ENCODE data around the gene RHPN2. TPM values are rescaled to one million over a fixed set of nuclear protein-coding genes. Genes with fewer than 3 reads are reported as not detected.

Gene RHPN2
- total and polyA plus RNA-seq, 2 donors from 2014 or later: 13.5 to 50.3 TPM

- TF ChIP-seq, protein P1, sequence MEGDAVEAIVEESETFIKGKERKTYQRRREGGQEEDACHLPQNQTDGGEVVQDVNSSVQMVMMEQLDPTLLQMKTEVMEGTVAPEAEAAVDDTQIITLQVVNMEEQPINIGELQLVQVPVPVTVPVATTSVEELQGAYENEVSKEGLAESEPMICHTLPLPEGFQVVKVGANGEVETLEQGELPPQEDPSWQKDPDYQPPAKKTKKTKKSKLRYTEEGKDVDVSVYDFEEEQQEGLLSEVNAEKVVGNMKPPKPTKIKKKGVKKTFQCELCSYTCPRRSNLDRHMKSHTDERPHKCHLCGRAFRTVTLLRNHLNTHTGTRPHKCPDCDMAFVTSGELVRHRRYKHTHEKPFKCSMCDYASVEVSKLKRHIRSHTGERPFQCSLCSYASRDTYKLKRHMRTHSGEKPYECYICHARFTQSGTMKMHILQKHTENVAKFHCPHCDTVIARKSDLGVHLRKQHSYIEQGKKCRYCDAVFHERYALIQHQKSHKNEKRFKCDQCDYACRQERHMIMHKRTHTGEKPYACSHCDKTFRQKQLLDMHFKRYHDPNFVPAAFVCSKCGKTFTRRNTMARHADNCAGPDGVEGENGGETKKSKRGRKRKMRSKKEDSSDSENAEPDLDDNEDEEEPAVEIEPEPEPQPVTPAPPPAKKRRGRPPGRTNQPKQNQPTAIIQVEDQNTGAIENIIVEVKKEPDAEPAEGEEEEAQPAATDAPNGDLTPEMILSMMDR (IDR thresholded peaks at IDR 0.05; ENCODE audit: borderline replicate concordance, extremely low read depth, insufficient read depth): no peak
- Histone ChIP-seq H3K36me3 (ENCODE audit: control insufficient read depth in 2 of 3, insufficient read depth in 3 of 3, low read length in 3 of 3) (no peaks in the 10 kb centered on the region), H3K27ac (ENCODE audit: low read depth in 2 of 2, low read length in 2 of 2) (no peak overlapping the region), H3K4me3 (ENCODE audit: low read length in 3 of 3) (peak overlapping the region; percentile 64 to 74 (median 74)), H3K9ac (ENCODE audit: low read length in 3 of 3) (peak overlapping the region; percentile 44 to 73 (median 59)), H3K27me3 (ENCODE audit: control insufficient read depth, insufficient read depth, low read length) (no peaks in the 10 kb centered on the region), H3K4me1 (ENCODE audit: control insufficient read depth in 2 of 3, insufficient read depth in 2 of 3, low read depth in 1 of 3, low read length in 3 of 3) (peaks cover 0 to 7% (median 0%) of the 10 kb centered on the region in 3 donors), H3K9me3 (ENCODE audit: control insufficient read depth in 2 of 3, insufficient read depth in 1 of 3, low read length in 3 of 3) (no peaks in the 10 kb centered on the region)
- FAIRE-seq: no peak
- DNase-seq: peak in 1 of 5 donors; percentile 69
- intact Hi-C loops (cut with DNase I): no loop called here
Measured at GRCh38 chr19:32971012-32971595, 93.6 kb downstream of the RHPN2 start.

DNA sequence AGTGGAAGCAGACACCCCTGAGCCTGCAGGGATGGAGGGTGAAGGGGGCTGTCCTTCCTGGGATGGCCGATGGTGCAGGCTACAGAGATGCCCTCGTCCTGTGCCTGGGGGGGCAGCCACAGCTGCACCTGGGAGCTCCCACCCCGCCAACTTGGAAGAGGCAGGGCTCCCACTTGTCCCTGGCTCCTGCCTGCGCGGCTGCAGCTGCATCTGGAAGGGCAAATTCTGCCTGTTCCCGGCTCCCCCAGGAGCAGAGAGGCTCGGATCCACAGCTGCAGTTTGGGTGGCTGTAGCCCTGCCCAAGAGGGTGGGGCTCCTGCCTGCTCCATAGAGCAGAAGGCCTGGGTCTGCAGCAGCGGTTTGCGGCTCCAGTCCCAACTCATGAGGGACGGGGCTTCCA, 95.1 kb downstream of the RHPN2 start:
- TF ChIP-seq, protein P1 (IDR thresholded peaks at IDR 0.05; ENCODE audit: borderline replicate concordance, extremely low read depth, insufficient read depth): no peak
- intact Hi-C loops (cut with DNase I): no loop called here
- H3K27ac ChIP-seq (ENCODE audit: low read depth in 2 of 2, low read length in 2 of 2): no peak overlapping the region
- FAIRE-seq: no peak
- peaks cover 0 to 4% (median 0%) of the 10 kb centered on the region in 3 donors for H3K36me3 ChIP-seq (ENCODE audit: control insufficient read depth in 2 of 3, insufficient read depth in 3 of 3, low read length in 3 of 3)
- H3K27me3 ChIP-seq (ENCODE audit: control insufficient read depth, insufficient read depth, low read length): no peaks in the 10 kb centered on the region
- H3K4me1 ChIP-seq (ENCODE audit: control insufficient read depth in 2 of 3, insufficient read depth in 2 of 3, low read depth in 1 of 3, low read length in 3 of 3): peaks cover 0 to 7% (median 0%) of the 10 kb centered on the region in 3 donors
- H3K4me3 ChIP-seq (ENCODE audit: low read length in 3 of 3): no peak overlapping the region
- no peak overlapping the region for H3K9ac ChIP-seq (ENCODE audit: low read length in 3 of 3)
- DNase-seq: peak in 1 of 5 donors; percentile 65
- no peaks in the 10 kb centered on the region for H3K9me3 ChIP-seq (ENCODE audit: control insufficient read depth in 2 of 3, insufficient read depth in 1 of 3, low read length in 3 of 3)

GRCh38 chr19:32966750-32967149, 97.9 kb downstream of the RHPN2 start:
- no peak overlapping the region for H3K27ac ChIP-seq (ENCODE audit: low read depth in 2 of 2, low read length in 2 of 2)
- intact Hi-C loops (cut with DNase I): no loop called here
- TF ChIP-seq, protein P1 (IDR thresholded peaks at IDR 0.05; ENCODE audit: borderline replicate concordance, extremely low read depth, insufficient read depth): no peak
- H3K9me3 ChIP-seq (ENCODE audit: control insufficient read depth in 2 of 3, insufficient read depth in 1 of 3, low read length in 3 of 3): no peaks in the 10 kb centered on the region
- peaks cover 0 to 11% (median 3%) of the 10 kb centered on the region in 3 donors for H3K36me3 ChIP-seq (ENCODE audit: control insufficient read depth in 2 of 3, insufficient read depth in 3 of 3, low read length in 3 of 3)
- FAIRE-seq (no peak), DNase-seq (no peak)
- no peak overlapping the region for H3K9ac ChIP-seq (ENCODE audit: low read length in 3 of 3)
- H3K4me1 ChIP-seq (ENCODE audit: control insufficient read depth in 2 of 3, insufficient read depth in 2 of 3, low read depth in 1 of 3, low read length in 3 of 3): peaks cover 0 to 5% (median 0%) of the 10 kb centered on the region in 3 donors
- no peak overlapping the region for H3K4me3 ChIP-seq (ENCODE audit: low read length in 3 of 3)
- no peaks in the 10 kb centered on the region for H3K27me3 ChIP-seq (ENCODE audit: control insufficient read depth, insufficient read depth, low read length)
